GM18511 (cell line): ENCODE measurements around the gene CDX1.

ENCODE experiments used
- ATAC-seq: cut with Tn5 transposase; IDR thresholded peaks from one replicate; pipeline ENCODE4 v1.9.1; 2021; ENCODE audit warnings: mild to moderate bottlenecking, moderate library complexity; ENCODE audit not compliant: unreplicated experiment

CDX1 gene

GRCh38 chr5:150161242-150162141 lies 5.1 kb upstream of the CDX1 start:
- ATAC-seq, result peak; percentile 79

- no peak for ATAC-seq
Measured at GRCh38 chr5:150162142-150162513, 4.5 kb upstream of the CDX1 start.

- ATAC-seq, result no peak
Measured at GRCh38 chr5:150163035-150163434, 3.5 kb upstream of the CDX1 start.

- ATAC-seq, result no peak
Measured at GRCh38 chr5:150163547-150164059, 3.0 kb upstream of the CDX1 start.

GRCh38 chr5:150164211-150164980 lies 2.2 kb upstream of the CDX1 start:
- ATAC-seq, result no peak

GRCh38 chr5:150166037-150166649 lies 435 bp upstream of the CDX1 start:
- no peak for ATAC-seq

- no peak for ATAC-seq
Measured at GRCh38 chr5:150167512-150167850, 903 bp downstream of the CDX1 start.

- no peak for ATAC-seq
Measured at GRCh38 chr5:150167908-150168307, 1.3 kb downstream of the CDX1 start.

GRCh38 chr5:150168864-150169263 lies 2.3 kb downstream of the CDX1 start:
- ATAC-seq, result no peak

GRCh38 chr5:150172145-150172544 lies 5.6 kb downstream of the CDX1 start:
- no peak for ATAC-seq

GRCh38 chr5:150172556-150172955 lies 6.0 kb downstream of the CDX1 start:
- ATAC-seq, result no peak

- ATAC-seq, result no peak
Measured at GRCh38 chr5:150173161-150173560, 6.6 kb downstream of the CDX1 start.

GRCh38 chr5:150174285-150174684 lies 7.7 kb downstream of the CDX1 start:
- no peak for ATAC-seq

- no peak for ATAC-seq
Measured at GRCh38 chr5:150175076-150175475, 8.5 kb downstream of the CDX1 start.

- ATAC-seq, result no peak
Measured at GRCh38 chr5:150175536-150175935, 9.0 kb downstream of the CDX1 start.

- ATAC-seq, result no peak
Measured at GRCh38 chr5:150176745-150177477, 10.3 kb downstream of the CDX1 start.

- no peak for ATAC-seq
Measured at GRCh38 chr5:150177721-150178120, 11.1 kb downstream of the CDX1 start.

- peak; percentile 68 for ATAC-seq
Measured at GRCh38 chr5:150178262-150178661, 11.7 kb downstream of the CDX1 start.

GRCh38 chr5:150179019-150179620 lies 12.5 kb downstream of the CDX1 start:
- no peak for ATAC-seq

- ATAC-seq, result no peak
Measured at GRCh38 chr5:150180241-150181026, 13.9 kb downstream of the CDX1 start.
